ENCODE results near the gene SRSF3.

SRSF3 gene

DNA sequence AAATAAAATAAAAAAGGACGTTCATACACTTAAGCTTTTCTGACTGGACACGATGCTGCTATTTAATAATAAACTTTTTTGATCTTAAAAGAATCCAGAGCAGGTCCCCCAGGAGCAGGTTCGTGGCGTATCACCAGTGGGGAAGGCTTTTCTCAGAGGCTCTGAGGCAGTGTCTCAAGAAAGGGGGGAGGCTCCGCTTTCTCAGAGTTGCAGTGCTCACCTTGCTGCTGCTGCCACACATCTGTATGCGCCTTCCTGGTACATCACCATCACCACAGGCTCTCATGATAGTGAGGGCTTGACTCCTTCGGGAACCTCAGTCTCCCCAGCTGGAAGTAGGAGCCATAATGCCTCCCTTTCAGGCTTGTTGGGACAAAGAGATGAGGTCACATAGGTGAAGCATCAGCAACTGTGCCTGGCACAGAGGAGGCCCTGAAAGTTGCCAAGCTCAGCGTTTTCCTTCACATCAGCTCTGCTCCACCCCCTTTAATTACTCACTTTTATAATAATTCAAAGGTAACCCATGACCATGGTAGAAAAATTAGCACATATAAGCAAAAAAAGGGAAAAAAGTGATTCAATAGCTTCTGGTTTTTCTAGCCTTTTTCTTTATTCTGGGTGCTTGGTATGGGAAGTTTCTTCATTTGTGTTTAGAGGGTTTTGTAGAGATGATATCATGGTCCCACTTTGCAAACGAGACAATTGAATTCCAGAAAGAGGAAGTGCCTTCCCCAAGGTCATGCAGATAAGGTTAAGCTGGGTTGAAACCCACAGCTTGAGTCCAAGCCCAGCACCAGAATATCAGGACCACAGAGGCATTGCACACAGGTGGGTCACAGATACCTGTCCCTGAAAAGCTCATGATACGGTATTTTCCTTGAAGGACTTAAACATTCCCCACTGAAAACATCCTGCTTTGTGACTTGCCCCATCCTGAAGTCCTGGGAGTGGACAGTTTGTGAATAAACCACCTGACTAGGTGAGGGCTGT is 24.5 kb downstream of the SRSF3 start:
- H3K4me3 ChIP-seq (ENCODE audit: low read length) = no peak overlapping the region
- no peak for TF ChIP-seq ZNF274 (IDR thresholded peaks at IDR 0.05; ENCODE audit: low read depth, low read length)

DNA sequence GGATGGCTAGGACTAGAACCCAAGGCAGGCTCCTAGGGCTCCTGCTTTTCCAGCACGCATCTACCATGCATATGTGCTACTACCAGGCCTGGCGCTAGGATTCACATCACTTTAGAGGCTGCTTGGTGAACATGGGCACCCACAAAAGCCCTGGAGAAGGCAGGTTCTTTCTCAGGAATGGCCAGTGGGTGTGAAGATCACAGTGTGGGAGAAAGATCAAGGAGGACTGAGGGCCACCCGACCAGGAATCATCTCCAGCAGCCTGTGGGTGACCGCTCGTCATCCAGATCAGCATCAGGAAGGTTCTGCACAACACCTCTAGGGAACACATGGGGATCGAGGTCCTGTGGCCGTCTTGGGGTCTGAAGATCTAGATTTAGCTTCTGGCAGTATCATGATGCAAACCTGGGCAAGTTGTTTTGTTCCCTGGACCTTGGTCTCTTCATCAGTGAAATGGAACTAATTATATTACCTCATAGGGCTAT is 27.3 kb downstream of the SRSF3 start:
- H3K4me3 ChIP-seq (ENCODE audit: low read length) = no peak overlapping the region
- no peak for TF ChIP-seq ZNF274 (IDR thresholded peaks at IDR 0.05; ENCODE audit: low read depth, low read length)

DNA sequence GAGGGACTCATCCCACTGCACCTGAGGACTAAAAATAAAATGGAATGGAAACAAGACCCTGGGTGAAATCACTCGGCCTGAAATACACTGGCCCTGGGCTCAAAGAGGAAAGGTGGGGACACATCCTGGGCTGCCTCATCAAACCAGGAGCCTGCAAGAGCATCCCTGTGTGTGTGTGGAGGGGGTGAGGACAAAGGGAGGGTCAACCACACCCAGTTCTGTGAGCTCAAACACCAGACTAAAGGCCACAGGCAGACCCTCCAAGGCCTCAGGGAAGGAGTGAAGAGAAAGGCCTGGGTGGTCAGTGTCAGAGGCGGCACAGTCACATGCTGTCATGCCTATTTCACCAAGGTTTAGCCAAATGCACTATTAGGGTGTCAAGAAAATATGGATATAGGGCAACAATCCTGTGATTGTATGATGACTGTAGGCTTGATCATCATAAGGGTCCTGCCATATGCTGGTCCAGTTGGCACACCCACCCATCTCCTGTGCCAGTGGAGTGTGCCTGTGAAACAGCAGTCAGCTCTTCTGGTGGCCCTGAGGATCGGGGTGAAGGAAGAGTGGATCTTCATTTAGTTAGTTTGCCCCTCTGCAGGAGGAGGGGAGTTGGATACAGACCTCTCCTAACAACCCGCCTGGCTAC is 28.9 kb downstream of the SRSF3 start:
- TF ChIP-seq ZNF274 (IDR thresholded peaks at IDR 0.05; ENCODE audit: low read depth, low read length) = no peak

DNA sequence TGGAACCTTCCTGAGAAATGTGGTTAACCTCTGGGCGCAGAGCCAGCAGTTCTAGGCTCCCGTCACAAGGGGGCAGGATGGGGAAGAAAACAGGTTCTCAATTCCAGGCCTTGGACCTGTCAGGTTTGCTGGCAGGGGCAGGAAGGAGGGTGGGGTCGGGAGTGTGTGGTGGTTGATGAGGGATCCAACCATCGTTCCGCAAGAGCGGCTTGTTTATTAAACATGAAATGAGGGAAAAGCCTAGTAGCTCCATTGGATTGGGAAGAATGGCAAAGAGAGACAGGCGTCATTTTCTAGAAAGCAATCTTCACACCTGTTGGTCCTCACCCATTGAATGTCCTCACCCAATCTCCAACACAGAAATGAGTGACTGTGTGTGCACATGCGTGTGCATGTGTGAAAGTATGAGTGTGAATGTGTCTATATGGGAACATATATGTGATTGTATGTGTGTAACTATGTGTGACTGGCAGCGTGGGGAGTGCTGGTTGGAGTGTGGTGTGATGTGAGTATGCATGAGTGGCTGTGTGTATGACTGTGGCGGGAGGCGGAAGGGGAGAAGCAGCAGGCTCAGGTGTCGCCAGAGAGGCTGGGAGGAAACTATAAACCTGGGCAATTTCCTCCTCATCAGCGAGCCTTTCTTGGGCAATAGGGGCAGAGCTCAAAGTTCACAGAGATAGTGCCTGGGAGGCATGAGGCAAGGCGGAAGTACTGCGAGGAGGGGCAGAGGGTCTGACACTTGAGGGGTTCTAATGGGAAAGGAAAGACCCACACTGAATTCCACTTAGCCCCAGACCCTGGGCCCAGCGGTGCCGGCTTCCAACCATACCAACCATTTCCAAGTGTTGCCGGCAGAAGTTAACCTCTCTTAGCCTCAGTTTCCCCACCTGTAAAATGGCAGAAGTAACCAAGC is 29.6 kb downstream of the SRSF3 start:
- no peak for TF ChIP-seq ZNF274 (IDR thresholded peaks at IDR 0.05; ENCODE audit: low read depth, low read length)
- H3K4me3 ChIP-seq (ENCODE audit: low read length) = no peak overlapping the region

More for the DNA sequence above, 28.9 kb downstream of the SRSF3 start:
- no peak overlapping the region for H3K4me3 ChIP-seq (ENCODE audit: low read length)

DNA sequence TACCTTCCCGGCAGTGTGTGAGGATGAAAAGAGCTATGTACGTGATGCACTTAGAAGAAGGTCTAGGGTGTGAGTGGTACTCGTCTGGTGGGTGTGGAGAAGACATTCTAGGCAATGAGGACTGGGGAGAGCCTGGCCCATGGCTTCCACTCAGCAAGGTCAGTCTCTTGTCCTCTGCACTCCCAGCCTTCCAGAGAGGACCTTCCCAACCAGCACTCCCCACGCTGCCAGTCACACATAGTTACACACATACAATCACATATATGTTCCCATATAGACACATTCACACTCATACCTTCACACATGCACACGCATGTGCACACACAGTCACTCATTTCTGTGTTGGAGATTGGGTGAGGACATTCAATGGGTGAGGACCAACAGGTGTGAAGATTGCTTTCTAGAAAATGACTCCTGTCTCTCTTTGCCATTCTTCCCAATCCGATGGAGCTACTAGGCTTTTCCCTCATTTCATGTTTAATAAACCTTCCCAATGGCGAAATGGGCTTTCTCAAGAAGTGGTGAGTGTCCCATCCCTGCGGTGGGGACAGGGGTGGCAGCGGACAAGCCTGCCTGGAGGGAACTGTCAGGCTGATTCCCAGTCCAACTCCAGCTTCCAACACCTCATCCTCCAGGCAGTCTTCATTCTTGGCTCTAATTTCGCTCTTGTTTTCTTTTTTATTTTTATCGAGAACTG is 30.4 kb downstream of the SRSF3 start:
- H3K4me3 ChIP-seq (ENCODE audit: low read length) = no peak overlapping the region
- TF ChIP-seq ZNF274 (IDR thresholded peaks at IDR 0.05; ENCODE audit: low read depth, low read length) = no peak

DNA sequence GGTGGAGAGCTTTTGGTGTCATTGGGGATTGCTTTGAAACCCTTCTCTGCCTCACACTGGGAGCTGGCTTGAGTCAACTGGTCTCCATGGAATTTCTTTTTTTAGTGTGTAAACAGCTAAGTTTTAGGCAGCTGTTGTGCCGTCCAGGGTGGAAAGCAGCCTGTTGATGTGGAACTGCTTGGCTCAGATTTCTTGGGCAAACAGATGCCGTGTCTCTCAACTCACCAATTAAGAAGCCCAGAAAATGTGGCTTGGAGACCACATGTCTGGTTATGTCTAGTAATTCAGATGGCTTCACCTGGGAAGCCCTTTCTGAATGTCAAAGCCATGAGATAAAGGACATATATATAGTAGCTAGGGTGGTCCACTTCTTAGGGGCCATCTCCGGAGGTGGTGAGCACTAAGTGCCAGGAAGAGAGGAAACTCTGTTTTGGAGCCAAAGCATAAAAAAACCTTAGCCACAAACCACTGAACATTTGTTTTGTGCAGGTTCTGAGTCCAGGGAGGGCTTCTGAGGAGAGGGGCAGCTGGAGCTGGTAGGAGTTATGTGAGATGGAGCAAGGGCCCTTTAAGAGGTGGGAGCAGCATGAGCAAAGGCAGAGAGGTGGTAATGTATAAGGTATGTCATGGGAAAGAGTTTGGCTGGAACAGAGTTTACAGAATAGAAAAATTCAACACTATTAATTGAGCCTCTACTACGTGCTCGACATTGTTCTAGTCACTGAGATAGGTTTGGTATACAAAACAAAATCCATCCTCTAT is 31.2 kb downstream of the SRSF3 start:
- H3K4me3 ChIP-seq (ENCODE audit: low read length) = no peak overlapping the region
- no peak for TF ChIP-seq ZNF274 (IDR thresholded peaks at IDR 0.05; ENCODE audit: low read depth, low read length)

DNA sequence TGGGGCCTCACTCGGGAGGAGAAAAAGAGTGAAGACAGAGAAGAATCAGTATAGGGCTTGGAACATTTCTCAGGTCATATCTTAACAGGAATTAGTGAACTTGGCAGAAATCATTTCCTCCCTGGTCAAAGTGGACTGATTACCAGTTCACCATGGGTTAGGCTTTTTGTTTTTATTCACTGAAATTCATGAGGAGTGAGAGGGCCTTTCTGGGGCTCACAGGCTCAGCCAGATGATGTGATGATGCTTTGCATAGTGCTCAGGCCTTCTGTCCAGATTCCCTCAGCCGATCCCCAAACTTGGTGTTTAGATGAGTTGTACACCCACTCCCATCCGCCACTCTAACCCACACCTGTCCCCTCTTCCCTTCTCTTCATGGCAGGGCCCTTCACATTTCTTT is 32.5 kb downstream of the SRSF3 start:
- no peak for TF ChIP-seq ZNF274 (IDR thresholded peaks at IDR 0.05; ENCODE audit: low read depth, low read length)
- no peak overlapping the region for H3K4me3 ChIP-seq (ENCODE audit: low read length)

DNA sequence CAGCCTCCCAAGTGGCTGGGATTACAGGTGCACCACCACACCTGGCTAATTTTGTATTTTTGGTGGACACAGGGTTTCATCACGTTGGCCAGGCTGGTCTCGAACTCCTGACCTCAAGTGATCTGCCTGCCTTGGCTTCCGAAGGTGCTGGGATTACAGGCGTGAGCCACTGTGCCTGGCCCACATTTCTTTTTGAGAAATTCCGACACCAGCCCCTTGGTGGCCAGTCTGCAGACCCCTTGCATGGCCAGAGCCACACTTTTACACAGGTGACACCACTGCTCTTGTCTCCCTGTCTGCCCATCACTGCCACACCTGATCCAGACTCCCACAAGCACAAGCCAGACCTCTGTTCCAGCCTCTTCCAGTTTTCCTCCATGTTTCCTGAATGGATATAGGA is 33.0 kb downstream of the SRSF3 start:
- TF ChIP-seq ZNF274 (IDR thresholded peaks at IDR 0.05; ENCODE audit: low read depth, low read length) = no peak

DNA sequence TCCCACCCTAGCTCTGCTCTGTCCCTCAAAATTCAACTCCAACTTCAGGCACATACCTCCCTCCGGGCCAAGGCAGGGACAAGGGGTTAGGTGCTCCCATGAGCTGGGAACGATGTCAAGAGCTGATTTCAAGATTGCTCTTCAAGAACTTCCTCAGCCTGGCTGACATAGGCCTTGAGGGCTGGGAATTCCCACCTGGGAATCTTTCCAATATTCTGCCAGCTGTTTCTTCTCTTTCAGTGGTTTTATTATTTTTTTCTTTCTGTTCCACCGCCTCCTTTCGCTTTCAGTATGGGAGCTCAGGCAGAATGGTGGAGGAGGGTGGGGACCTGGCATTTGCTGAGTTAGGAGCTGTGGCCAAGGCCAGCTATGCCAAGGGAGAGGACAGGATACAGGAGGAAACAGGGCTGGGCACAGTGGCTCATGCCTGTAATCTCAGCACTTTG is 33.7 kb downstream of the SRSF3 start:
- no peak overlapping the region for H3K4me3 ChIP-seq (ENCODE audit: low read length)
- TF ChIP-seq ZNF274 (IDR thresholded peaks at IDR 0.05; ENCODE audit: low read depth, low read length) = no peak

More for the DNA sequence above, 33.0 kb downstream of the SRSF3 start:
- H3K4me3 ChIP-seq (ENCODE audit: low read length) = no peak overlapping the region

DNA sequence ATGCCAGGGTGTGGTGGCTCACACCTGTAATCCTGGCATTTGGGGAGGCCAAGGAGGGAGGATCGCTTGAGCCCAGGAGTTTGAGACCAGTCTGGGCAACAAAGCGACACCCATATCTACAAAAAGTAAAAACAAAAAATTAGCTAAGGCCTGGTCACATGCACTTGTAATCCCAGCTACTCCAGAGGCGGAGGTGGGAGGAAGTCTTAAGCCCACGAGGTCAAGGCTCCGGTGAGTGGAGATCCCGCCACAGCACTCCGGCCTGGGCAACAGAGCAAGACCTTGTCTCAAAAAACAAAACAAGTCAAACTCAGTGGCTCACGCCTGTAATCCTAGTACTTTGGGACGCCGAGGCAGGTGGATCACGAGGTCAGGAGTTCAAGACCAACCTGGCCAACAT is 35.6 kb downstream of the SRSF3 start:
- TF ChIP-seq ZNF274 (IDR thresholded peaks at IDR 0.05; ENCODE audit: low read depth, low read length) = no peak
- no peak overlapping the region for H3K4me3 ChIP-seq (ENCODE audit: low read length)

DNA sequence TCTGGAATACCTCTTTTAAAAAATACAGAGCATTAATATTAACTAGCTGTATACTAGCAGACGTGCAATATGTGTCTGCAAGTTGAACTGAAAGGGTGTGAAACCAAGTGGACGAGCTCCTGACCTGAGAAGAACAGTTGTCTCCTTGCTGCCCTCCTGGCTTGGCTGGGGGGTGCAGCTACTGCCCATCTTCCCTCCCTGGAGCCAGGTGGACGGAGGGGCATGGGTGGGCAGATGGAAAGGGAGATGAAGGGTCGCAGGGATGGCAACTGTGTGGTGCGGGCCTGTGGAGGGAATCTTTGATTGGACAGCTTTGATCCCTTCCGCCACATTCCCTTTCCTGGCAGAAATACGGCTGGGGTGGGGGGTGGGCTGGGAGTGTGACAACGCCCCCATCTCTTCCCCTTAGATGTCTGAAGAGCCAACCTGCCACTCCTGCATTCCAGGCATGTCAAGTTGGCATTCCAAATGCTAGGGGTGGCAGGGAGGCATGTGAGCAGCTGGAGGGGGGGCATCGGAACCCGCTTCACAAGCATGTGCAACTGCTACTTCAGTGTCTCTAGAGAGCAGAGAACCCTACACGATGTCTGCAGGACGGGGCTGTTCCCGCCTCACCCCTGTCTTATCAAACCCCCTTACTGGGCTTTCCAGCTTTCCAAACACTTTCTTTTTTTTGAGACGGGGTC is 37.3 kb downstream of the SRSF3 start:
- H3K4me3 ChIP-seq (ENCODE audit: low read length) = no peak overlapping the region
- TF ChIP-seq ZNF274 (IDR thresholded peaks at IDR 0.05; ENCODE audit: low read depth, low read length) = no peak

DNA sequence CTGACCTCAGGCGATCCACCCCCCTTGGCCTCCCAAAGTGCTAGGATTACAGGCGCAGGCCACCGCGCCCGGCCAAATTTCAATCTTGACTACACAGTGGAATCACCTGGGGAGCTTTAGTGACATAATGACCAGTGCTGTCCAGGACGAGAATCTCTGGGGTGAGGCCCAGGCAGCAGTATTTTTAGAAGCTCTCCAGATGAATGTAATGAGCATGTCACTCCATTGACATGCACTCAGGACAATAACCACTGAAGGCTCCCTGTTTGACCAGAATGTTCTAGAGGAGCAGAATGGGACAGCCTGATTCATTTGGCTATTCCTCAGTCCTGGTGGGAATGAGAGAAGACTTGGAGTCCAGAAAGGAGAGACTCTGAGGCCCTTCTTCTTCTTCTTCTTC is 39.2 kb downstream of the SRSF3 start:
- H3K4me3 ChIP-seq (ENCODE audit: low read length) = no peak overlapping the region
- no peak for TF ChIP-seq ZNF274 (IDR thresholded peaks at IDR 0.05; ENCODE audit: low read depth, low read length)

Measured in GM08714 (cell line).